ENCODE results near the gene ALDOC.
"Not testable (repeated sequence)": the region's sequence is repeated elsewhere in the genome, so short reads cannot be mapped to it uniquely, and the experiment has no call there.

ALDOC gene

GRCh38 chr17:28580959-28581358 is 4.3 kb upstream of the ALDOC start:
- no peak for TF ChIP-seq CTCF (conservative IDR thresholded peaks at IDR 0.05; ENCODE audit: low read length)
- DNase-seq (ENCODE audit: low read depth), result no peak
- no peak overlapping the region for H3K4me3 ChIP-seq (ENCODE audit: low read length)

- no peak for TF ChIP-seq CTCF (conservative IDR thresholded peaks at IDR 0.05; ENCODE audit: low read length)
- DNase-seq (ENCODE audit: low read depth), result no peak
- no peak overlapping the region for H3K4me3 ChIP-seq (ENCODE audit: low read length)
Measured at GRCh38 chr17:28579526-28579925, 2.8 kb upstream of the ALDOC start.

- TF ChIP-seq CTCF (conservative IDR thresholded peaks at IDR 0.05; ENCODE audit: low read length), result no peak
Measured at GRCh38 chr17:28578246-28579195, 1.8 kb upstream of the ALDOC start.

GRCh38 chr17:28577466-28577824 is 750 bp upstream of the ALDOC start:
- DNase-seq (ENCODE audit: low read depth), result no peak

More at GRCh38 chr17:28578246-28579195, 1.8 kb upstream of the ALDOC start:
- no peak overlapping the region for H3K4me3 ChIP-seq (ENCODE audit: low read length)
- no peak for DNase-seq (ENCODE audit: low read depth)

GRCh38 chr17:28576016-28576415 is 679 bp downstream of the ALDOC start:
- not testable (repeated sequence) for H3K4me3 ChIP-seq (ENCODE audit: low read length); DNase-seq (ENCODE audit: low read depth)

More at GRCh38 chr17:28577466-28577824, 750 bp upstream of the ALDOC start:
- no peak for TF ChIP-seq CTCF (conservative IDR thresholded peaks at IDR 0.05; ENCODE audit: low read length)
- H3K4me3 ChIP-seq (ENCODE audit: low read length), result no peak overlapping the region

GRCh38 chr17:28575126-28575795 is 1.4 kb downstream of the ALDOC start:
- H3K4me3 ChIP-seq (ENCODE audit: low read length), result no peak overlapping the region
- DNase-seq (ENCODE audit: low read depth), result no peak
- TF ChIP-seq CTCF (conservative IDR thresholded peaks at IDR 0.05; ENCODE audit: low read length), result no peak

GRCh38 chr17:28574526-28574925 is 2.2 kb downstream of the ALDOC start:
- H3K4me3 ChIP-seq (ENCODE audit: low read length), result no peak overlapping the region
- no peak for DNase-seq (ENCODE audit: low read depth)
- TF ChIP-seq CTCF (conservative IDR thresholded peaks at IDR 0.05; ENCODE audit: low read length), result no peak
